Suprapubic skin (tissue), 4 donors: ENCODE measurements around the gene CALY.

ENCODE experiments used
- CTCF ChIP-seq, 2 donors: fragments of 200-600 bp in 1 of 2; fragments of 450-650 bp in 1 of 2; sonication (generic) in 1 of 2; IDR thresholded peaks; one replicate each; pipeline ENCODE4 v1.5.1; 2016 to 2019; ENCODE audit warnings: antibody characterized with exemption in 2 of 2, mild to moderate bottlenecking in 1 of 2, moderate library complexity in 1 of 2
- POLR2A ChIP-seq, 2 donors: fragments of 450-650 bp; IDR thresholded peaks; one replicate each; pipeline ENCODE4 v1.6.1; 2017; ENCODE audit warnings: antibody characterized with exemption in 2 of 2, mild to moderate bottlenecking in 2 of 2, moderate library complexity in 2 of 2
- POLR2AphosphoS5 ChIP-seq, 3 donors: sonication (generic); formaldehyde crosslinking; IDR thresholded peaks; one replicate each; pipeline ENCODE4 v1.6.1; 2017; ENCODE audit warnings: antibody characterized with exemption in 3 of 3

- TF ChIP-seq CTCF (IDR thresholded peaks at IDR 0.05), result no peak
- no peak for TF ChIP-seq POLR2A (IDR thresholded peaks at IDR 0.05)
- no peak for TF ChIP-seq POLR2AphosphoS5 (IDR thresholded peaks at IDR 0.05)
Observed at GRCh38 chr10:133314911-133315310, 21.8 kb downstream of the CALY start.
